GM18951 (cell line): ENCODE measurements around the gene FIBCD1.

Experiments used
- POLR2A ChIP-seq: IDR thresholded peaks from 4 replicates; pipeline ENCODE4 v1.6.1; 2011; ENCODE audit warnings: mild to moderate bottlenecking; ENCODE audit not compliant: insufficient read length, insufficient read depth; ENCODE audit errors: extremely low read depth
- in situ Hi-C: fragments of 300-500 bp; cut with MboI; formaldehyde crosslinking; loops from one replicate; pipeline ENCODE4 v1.12.0; 2022; ENCODE audit warnings: low sequenced_read_pairs, mixed read lengths, inconsistent platforms; ENCODE audit not compliant: unreplicated experiment

Gene FIBCD1

DNA sequence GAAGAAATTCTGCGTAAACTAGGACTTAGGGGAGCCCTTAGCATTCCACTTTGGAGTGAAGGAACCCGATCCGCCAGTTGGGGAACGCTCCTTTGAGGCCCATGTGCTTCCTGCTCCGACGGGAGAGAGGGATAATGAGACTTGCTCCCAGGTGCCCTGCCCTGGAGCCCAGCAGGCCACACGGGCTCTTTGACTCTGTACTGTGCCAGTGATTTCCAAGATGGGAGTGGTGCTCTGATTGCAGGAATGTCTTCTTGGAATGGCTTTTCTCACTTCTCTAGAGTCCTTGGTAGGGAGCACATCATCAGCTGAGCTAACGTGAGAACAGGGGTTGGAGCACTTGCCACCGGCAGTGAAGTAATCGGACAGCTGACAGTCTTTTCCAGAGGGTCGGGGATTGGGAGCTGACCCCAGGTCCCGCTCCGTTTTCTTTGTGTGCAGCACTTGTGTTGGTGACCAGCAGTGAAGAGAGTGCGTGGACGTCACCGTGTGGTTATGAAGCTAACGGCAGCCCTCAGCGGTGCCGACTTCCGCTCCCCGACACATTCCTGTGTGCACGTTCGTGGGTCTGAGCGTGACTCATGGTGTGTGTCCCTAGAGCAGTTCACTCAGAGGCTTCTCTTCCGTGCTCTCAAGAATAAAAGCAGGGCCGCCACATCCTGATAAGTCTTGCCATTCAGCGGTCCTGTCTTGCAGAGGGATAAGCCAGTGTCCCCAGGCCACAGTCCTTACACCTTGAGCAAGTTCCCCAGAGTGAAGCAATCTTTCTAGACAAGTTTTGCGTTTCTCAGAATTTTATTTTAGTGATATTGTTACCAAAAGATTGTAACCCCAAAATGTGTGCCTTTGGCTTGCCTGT lies 78.4 kb downstream of the FIBCD1 start:
- in situ Hi-C loops, result loop anchor here (10.0 kb wide), 1 partner anchor 156 kb away; no protein-coding TSS in a partner anchor
- no peak for TF ChIP-seq POLR2A

DNA sequence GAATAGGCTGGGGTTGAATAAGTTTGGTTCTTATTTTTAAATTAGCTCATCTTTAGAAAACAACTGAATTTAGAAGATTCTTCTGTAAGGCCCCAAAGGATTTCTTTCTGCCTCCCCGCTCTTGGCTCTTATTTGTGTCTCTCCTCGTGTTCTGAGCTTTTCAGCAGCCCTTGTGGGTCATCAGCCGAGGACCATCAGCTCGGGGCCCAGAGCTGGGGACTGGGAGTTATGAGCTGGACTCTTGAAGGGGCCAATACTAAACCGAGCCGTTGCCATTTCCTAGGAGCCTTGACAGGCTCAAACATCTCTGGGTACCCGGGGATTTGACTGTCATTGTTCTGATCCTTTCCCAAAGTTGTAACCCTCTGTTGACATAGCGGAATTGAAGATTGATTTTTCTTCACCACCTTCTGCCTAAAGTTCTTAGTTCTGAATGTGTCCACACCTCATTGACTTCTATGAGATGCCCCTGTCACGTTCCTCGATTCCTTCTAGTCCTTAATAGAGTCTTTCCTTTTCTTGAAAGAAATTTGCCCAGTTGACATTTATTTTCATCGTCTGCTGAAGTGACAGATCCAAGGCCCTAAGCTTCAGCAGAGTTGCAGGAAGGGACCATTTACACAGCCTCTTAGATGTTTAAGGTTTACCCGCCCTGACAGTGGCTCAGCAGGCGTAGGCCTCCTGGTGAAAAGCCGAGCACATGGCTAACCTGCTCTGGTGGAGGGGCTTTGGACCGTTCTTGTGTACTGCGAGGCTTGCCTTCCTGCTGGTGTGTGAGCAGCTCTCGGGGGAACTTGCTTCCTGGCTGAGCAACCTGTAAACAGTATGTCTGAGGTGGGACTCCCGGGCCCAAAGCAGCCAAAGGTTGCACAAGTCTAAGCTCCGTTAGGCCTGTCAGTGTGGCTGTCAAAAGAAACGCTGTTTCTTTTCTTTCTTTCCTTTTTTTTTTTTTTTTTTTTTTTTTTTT lies 80.0 kb downstream of the FIBCD1 start:
- in situ Hi-C loops, result no loop called here
- TF ChIP-seq POLR2A, result no peak

DNA sequence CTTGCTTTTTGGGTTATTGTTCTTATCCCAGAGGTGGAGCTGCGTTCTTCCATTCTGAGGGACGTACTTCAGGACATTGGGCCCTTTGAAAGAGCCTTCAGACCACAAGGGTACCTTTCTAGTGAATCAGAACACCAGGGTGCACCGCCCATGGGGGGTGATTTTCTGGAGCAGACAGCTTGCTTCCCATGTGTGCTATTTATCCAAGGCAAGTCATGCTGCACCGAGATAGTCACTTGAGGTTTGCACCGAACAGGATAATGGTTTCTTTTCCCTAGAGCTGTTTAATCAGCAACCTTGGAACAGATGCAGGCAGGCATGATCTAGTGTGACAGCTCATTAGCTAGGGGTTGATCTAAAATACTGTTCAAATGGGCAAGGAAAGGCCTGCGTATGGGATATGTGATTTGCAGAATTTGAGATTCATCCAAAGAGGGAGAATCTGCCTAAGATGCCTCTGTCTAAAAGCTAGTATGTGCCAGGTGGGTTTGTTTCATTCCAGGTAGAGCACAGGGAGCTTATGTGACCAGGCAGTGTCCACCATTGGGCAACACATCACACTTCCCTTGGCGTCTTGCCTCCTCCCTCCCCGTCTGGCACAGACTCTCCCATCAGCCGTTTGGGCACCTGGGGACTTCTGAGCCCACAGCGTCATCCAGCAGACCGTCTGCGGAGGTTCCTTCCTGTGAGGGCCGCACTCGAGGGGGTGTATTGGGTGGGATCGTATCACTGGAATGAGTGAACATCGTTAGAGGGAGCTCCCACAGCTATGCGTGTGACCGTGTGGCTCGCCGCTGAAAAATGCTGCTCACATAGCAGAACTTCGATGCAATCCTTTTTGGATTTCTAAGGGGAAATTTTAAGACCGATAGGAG lies 80.9 kb downstream of the FIBCD1 start:
- in situ Hi-C loops, result no loop called here

DNA sequence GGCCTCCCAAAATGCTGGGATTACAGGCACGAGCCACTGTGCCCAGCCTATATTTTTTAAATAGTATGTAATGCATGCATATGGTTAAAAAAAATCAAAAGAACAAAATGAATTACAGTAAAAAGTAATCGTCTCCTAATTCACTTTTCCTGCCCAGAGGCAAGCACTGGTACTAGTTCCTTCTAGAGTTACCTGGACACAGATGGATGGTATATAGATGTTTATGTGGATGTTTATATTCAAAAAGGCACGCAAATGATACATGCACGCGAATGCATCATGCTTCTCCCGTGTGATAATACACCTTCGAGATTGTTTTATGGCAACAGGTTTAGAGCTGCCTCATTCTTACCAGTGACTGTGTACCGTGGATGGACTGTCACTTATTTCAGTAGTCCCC lies 82.6 kb downstream of the FIBCD1 start:
- in situ Hi-C loops, result no loop called here
- no peak for TF ChIP-seq POLR2A

More for the DNA sequence above, 80.9 kb downstream of the FIBCD1 start:
- TF ChIP-seq POLR2A, result no peak

DNA sequence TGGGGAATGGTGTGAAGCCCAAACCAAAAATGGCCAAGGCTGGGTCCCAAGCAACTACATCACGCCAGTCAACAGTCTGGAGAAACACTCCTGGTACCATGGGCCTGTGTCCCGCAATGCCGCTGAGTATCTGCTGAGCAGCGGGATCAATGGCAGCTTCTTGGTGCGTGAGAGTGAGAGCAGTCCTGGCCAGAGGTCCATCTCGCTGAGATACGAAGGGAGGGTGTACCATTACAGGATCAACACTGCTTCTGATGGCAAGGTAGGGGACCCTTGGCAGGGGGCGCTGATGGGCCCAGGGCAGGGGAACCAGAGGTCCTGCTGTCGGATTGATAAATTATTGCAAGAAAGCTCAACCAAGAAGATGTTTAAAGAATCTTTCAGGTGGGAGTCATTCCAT lies 84.2 kb downstream of the FIBCD1 start:
- in situ Hi-C loops, result no loop called here

DNA sequence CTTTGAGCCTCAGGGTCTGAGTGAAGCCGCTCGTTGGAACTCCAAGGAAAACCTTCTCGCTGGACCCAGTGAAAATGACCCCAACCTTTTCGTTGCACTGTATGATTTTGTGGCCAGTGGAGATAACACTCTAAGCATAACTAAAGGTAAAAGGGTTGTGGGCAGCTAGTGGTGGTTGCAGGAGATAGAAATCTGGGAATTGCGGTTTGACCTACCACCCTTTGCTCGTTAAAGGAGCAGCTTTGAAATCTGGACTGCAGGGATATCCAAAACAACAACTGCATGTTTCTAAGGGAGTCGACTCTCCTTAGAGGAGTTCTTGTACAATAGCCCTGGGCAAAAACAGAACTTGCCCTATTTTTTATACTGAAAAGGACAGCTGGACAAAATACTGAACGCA lies 85.0 kb downstream of the FIBCD1 start:
- in situ Hi-C loops, result no loop called here
- TF ChIP-seq POLR2A, result no peak

More for the DNA sequence above, 84.2 kb downstream of the FIBCD1 start:
- TF ChIP-seq POLR2A, result no peak

DNA sequence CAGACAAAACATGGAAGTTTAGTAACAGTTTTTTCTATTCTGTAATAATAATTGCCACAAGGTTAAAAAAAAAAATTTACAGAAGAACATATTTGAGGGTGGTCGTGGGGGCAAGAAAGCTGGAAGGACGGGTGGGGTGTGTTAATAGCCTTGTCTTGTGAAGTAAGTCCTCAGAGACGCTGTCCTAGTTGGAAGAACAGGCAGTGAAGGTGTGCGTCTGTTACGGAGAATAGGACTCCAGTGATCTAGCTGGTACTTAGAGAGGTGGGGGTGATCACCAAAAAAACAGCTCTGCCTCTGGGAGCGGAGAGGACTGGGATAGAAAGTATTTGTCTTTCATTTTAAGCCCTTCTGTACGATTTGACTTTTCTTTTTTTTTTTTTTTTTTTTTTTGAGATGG lies 86.2 kb downstream of the FIBCD1 start:
- in situ Hi-C loops, result no loop called here
- no peak for TF ChIP-seq POLR2A
